Measurements from ENCODE around the gene NELFCD.
A peak's percentile ranks its signal among the peaks of the same experiment; 100 is the strongest.

Gene NELFCD

DNA sequence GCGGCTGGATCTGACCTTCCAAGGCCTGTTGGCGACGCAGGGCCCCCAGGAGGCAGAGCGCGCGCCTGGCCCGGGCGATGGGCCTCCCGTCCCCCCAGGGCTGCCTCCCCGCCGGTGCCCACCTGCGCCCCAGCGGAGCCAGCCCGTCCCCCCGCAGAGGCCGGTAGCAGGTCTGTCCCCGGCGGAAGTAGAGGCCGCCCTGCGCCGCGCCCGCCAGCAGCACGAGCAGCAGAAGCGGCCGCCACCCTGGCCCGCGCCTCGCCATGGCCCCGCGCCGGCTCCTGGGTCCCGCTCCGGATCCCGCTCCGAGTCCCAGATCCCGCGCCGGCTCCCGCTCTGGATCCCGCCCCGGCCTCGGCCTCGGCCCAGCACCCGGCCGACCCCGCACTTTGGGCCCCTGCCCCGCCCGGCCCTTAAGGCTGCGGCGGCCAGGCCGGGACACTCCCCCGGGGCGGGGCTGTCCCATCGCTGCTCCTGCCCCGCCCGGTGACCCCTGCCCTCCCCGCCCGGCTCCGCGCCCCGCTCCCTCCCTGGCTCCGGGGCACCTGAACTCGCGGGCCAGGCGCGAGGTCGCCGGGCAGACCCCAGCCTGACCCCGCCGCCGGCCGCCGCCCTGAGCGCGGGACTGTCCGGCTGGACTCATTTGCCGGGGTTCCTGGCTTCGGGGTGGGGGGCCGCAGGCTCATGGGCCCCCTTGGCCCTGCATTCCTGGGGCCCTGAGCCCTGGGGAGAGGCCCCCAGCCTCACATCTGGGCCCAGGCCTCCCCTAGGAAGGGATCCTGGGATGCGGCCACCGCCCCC lies 26.0 kb downstream of the NELFCD start, which contains the start of gene CTSZ:
TSS of gene CTSZ (minus strand) at position 391 of the 801 bp plus-strand sequence. CDS start at position 265, 126 bp downstream.
- TF ChIP-seq ZBTB7A (IDR thresholded peaks at IDR 0.05; ENCODE audit: low read depth) = peak; percentile 22; the same call in 1 of the 2 replicates
- no peak for TF ChIP-seq EP300 (IDR thresholded peaks at IDR 0.05; ENCODE audit: borderline replicate concordance)
- TF ChIP-seq, protein P1, sequence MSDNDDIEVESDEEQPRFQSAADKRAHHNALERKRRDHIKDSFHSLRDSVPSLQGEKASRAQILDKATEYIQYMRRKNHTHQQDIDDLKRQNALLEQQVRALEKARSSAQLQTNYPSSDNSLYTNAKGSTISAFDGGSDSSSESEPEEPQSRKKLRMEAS (IDR thresholded peaks at IDR 0.05) = peak; percentile 48; the same call in 1 of the 2 replicates

DNA sequence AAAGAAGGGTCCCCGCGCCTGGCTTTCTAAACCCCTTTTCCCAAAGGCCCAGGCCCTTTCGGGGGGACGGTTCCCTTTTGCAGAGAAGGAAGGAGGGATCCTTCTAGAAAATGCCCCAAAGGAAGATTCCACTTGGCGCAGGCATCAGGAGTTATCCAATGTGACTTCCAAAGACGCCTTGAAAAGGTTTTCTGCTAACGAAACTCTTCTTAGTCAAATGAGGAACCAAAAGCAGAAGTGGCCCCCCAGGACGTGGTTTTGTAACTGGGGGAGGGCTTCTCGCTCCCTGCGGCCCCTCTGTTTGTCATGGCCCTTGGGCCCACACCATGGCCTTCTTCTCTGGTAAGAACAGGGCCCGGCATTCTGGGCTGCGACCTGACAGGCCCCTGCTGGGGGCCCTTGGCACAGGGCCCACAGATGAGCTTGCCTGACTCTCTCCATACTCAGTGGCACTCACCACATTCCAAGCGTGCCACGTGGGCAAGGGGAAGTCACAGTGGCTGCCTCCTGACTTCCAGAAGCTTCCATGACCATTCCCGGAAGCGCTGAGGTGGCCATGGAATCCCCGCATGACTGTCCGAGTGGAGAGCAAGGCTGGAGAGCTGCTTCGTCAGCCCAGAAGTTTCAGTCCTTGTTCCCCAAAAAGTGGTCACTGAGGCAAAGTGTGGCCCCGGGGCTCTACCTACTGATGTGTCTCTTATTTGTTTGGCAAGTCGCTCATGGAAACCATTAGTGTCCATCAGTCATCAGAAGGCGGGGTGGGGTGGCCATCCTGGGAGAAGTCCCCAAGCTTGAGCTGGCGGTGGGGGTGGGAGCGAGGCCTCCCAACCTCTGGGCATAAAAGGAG lies 26.8 kb downstream of the NELFCD start:
- no peak for TF ChIP-seq EP300 (IDR thresholded peaks at IDR 0.05; ENCODE audit: borderline replicate concordance)
- no peak for TF ChIP-seq REST (IDR thresholded peaks at IDR 0.05; ENCODE audit: low read depth)
- TF ChIP-seq EGR1 (IDR thresholded peaks at IDR 0.05) = no peak
- TF ChIP-seq ZBTB7A (IDR thresholded peaks at IDR 0.05; ENCODE audit: low read depth) = no peak
- TF ChIP-seq YY1 (IDR thresholded peaks at IDR 0.05; ENCODE audit: low read depth) = no peak
- TF ChIP-seq TCF12 (IDR thresholded peaks at IDR 0.05; ENCODE audit: low read depth) = no peak
- no peak; the same call in 1 of the 2 replicates for TF ChIP-seq NFIC (IDR thresholded peaks at IDR 0.05)
- TF ChIP-seq, protein P2, sequence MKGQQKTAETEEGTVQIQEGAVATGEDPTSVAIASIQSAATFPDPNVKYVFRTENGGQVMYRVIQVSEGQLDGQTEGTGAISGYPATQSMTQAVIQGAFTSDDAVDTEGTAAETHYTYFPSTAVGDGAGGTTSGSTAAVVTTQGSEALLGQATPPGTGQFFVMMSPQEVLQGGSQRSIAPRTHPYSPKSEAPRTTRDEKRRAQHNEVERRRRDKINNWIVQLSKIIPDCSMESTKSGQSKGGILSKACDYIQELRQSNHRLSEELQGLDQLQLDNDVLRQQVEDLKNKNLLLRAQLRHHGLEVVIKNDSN (IDR thresholded peaks at IDR 0.05) = no peak; the same call in 1 of the 2 replicates
- TF ChIP-seq FOXM1 (IDR thresholded peaks at IDR 0.05; ENCODE audit: borderline replicate concordance, low read depth) = no peak
- no peak for TF ChIP-seq CEBPB (IDR thresholded peaks at IDR 0.05)
- TF ChIP-seq TEAD4 (IDR thresholded peaks at IDR 0.05) = no peak
- TF ChIP-seq, protein P1 (IDR thresholded peaks at IDR 0.05) = no peak
- no peak for TF ChIP-seq CREB1 (IDR thresholded peaks at IDR 0.05; ENCODE audit: low read depth)
- TF ChIP-seq TAF1 (IDR thresholded peaks at IDR 0.05; ENCODE audit: low read depth) = no peak

GRCh38 chr20:59008715-59009336 lies 27.8 kb downstream of the NELFCD start:
- TF ChIP-seq, protein P1 (IDR thresholded peaks at IDR 0.05) = no peak
- TF ChIP-seq CEBPB (IDR thresholded peaks at IDR 0.05) (no peak), NFIC (IDR thresholded peaks at IDR 0.05) (no peak), ZBTB7A (IDR thresholded peaks at IDR 0.05; ENCODE audit: low read depth) (no peak), CREB1 (IDR thresholded peaks at IDR 0.05; ENCODE audit: low read depth) (no peak), RAD21 (IDR thresholded peaks at IDR 0.05; ENCODE audit: low read depth) (no peak), TCF12 (IDR thresholded peaks at IDR 0.05; ENCODE audit: low read depth) (no peak)
- TF ChIP-seq, protein P2 (IDR thresholded peaks at IDR 0.05) = no peak

- TF ChIP-seq FOXM1 (IDR thresholded peaks at IDR 0.05; ENCODE audit: borderline replicate concordance, low read depth) = no peak
- TF ChIP-seq ZBTB7A (IDR thresholded peaks at IDR 0.05; ENCODE audit: low read depth) = no peak
- no peak for TF ChIP-seq RAD21 (IDR thresholded peaks at IDR 0.05; ENCODE audit: low read depth)
- no peak for TF ChIP-seq TCF12 (IDR thresholded peaks at IDR 0.05; ENCODE audit: low read depth)
- TF ChIP-seq CEBPB (IDR thresholded peaks at IDR 0.05) = no peak
- TF ChIP-seq CREB1 (IDR thresholded peaks at IDR 0.05; ENCODE audit: low read depth) = no peak
- no peak for TF ChIP-seq EP300 (IDR thresholded peaks at IDR 0.05; ENCODE audit: borderline replicate concordance)
- TF ChIP-seq TAF1 (IDR thresholded peaks at IDR 0.05; ENCODE audit: low read depth) = no peak
- TF ChIP-seq YY1 (IDR thresholded peaks at IDR 0.05; ENCODE audit: low read depth) = no peak
- TF ChIP-seq NFIC (IDR thresholded peaks at IDR 0.05) = no peak
- TF ChIP-seq EGR1 (IDR thresholded peaks at IDR 0.05) = no peak
- no peak for TF ChIP-seq TEAD4 (IDR thresholded peaks at IDR 0.05)
- TF ChIP-seq, protein P2 (IDR thresholded peaks at IDR 0.05) = no peak
- TF ChIP-seq, protein P1 (IDR thresholded peaks at IDR 0.05) = no peak
- TF ChIP-seq REST (IDR thresholded peaks at IDR 0.05; ENCODE audit: low read depth) = no peak
Measured at GRCh38 chr20:59010321-59010994, 29.4 kb downstream of the NELFCD start.
